ENCODE measurements around the gene PLA2G2A. TPM values are rescaled to one million over a fixed set of nuclear protein-coding genes. Genes with fewer than 3 reads are reported as not detected.
"Not testable (repeated sequence)": the region's sequence is repeated elsewhere in the genome, so short reads cannot be mapped to it uniquely, and the experiment has no call there.

The PLA2G2A gene
- total RNA-seq, 1 donor from 2014 or later: not detected

DNA sequence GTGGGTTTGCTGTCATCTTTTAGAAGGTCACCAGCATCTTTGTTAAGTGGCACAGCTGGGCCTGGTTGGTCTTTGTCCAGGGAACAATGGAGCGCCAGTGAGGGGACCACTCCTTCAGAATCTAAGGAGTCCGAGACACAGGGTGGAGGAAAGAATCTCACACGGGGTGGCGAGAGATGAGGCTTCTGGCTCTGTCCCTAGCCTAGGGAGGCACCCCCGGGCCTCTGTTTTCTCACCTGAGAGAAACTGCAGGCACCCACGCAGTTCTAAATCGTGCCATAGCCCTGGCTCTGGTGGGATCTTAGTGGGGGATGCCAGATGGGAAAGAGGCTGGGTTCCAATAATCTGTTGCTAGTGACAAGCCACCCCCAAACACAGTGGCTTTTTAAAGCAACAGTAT, 45.1 kb downstream of the PLA2G2A start:
- FAIRE-seq: no peak
- TF ChIP-seq, protein P1, sequence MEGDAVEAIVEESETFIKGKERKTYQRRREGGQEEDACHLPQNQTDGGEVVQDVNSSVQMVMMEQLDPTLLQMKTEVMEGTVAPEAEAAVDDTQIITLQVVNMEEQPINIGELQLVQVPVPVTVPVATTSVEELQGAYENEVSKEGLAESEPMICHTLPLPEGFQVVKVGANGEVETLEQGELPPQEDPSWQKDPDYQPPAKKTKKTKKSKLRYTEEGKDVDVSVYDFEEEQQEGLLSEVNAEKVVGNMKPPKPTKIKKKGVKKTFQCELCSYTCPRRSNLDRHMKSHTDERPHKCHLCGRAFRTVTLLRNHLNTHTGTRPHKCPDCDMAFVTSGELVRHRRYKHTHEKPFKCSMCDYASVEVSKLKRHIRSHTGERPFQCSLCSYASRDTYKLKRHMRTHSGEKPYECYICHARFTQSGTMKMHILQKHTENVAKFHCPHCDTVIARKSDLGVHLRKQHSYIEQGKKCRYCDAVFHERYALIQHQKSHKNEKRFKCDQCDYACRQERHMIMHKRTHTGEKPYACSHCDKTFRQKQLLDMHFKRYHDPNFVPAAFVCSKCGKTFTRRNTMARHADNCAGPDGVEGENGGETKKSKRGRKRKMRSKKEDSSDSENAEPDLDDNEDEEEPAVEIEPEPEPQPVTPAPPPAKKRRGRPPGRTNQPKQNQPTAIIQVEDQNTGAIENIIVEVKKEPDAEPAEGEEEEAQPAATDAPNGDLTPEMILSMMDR (IDR thresholded peaks at IDR 0.05; ENCODE audit: insufficient read depth, low read length, severe bottlenecking): no peak
- no peaks in the 10 kb centered on the region for H3K27me3 ChIP-seq (ENCODE audit: control insufficient read depth, insufficient read depth, low read length)
- H3K36me3 ChIP-seq (ENCODE audit: control insufficient read depth, insufficient read depth, low read length): no peaks in the 10 kb centered on the region
- no peak overlapping the region for H3K4me3 ChIP-seq (ENCODE audit: low read depth, low read length)
- DNase-seq (ENCODE audit: low read depth): no peak

DNA sequence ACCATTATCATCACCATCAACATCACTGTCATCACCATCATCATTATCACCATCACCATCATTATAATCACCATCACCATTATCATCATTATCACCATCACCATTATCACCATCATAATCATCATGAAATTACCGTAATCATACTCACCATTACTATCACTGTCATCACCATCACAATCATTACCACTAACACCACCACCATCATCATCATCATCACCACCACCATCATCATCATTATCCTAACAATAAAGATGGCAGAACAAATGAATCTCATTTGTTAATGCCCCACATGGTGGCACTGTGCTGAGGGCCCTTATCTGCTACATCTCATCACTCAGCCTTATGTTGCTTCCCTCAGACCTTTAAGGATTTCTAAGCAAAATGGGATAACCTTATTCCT, 46.6 kb downstream of the PLA2G2A start:
- Histone ChIP-seq H3K36me3 (ENCODE audit: control insufficient read depth, insufficient read depth, low read length) (no peaks in the 10 kb centered on the region), H3K27me3 (ENCODE audit: control insufficient read depth, insufficient read depth, low read length) (no peaks in the 10 kb centered on the region), H3K4me3 (ENCODE audit: low read depth, low read length) (no peak overlapping the region)
- no peak for DNase-seq (ENCODE audit: low read depth)
- FAIRE-seq: no peak
- TF ChIP-seq, protein P1 (IDR thresholded peaks at IDR 0.05; ENCODE audit: insufficient read depth, low read length, severe bottlenecking): no peak

DNA sequence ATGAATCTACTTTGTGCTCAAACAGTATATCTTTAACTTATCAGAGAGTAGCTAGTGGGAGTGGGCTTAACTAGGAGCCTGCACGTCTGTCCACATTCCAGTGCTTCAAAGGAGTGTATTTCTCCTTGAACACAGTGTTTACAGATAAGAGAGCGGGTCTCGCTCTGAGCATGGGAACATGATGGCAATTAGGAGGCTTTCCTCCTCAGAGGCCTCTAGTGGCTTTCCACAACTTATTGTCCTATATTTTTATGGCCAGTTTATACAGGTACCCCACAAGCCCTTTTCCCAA, 52.3 kb downstream of the PLA2G2A start:
- not testable (repeated sequence) for H3K4me3 ChIP-seq (ENCODE audit: low read depth, low read length); FAIRE-seq; H3K27me3 ChIP-seq (ENCODE audit: control insufficient read depth, insufficient read depth, low read length); DNase-seq (ENCODE audit: low read depth); H3K36me3 ChIP-seq (ENCODE audit: control insufficient read depth, insufficient read depth, low read length)

DNA sequence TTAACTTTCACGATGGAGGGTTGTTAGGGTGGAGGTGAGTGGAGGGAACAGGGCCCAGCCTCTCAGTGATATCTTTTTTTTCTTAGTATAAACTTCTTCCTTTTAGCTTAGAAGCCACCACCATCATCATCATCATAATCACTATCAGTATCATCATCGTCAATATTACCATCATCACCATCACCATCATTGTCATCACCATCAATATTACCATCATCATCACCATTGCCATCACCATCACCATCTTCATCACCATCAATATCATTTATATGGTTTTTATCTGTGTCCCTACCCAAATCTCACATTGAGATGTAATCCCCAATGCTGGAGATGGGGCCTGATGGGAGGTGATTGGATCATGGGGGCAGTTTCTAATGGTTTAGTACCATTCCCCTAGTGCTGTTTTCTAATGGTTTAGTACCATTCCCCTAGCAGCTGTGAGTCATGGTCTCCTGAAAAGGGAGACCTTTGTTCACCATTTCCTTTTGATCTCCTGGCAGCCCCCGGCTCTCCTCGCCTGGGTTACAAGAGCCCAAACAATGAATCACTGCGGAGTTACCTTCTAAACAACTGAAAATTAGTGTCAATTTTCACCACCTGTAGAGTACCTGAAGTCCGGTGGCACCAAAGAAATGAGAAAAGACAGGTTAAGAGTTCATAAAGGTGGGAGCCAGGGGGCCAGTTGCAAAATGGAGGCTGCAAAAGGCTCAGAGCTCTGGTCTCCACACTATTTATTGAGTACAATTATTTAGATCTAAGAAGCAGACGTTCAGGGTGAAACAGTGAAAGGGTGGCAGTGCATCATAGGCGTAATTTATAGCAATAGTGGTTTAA, 52.9 kb downstream of the PLA2G2A start:
- no peaks in the 10 kb centered on the region for H3K36me3 ChIP-seq (ENCODE audit: control insufficient read depth, insufficient read depth, low read length)
- TF ChIP-seq, protein P1 (IDR thresholded peaks at IDR 0.05; ENCODE audit: insufficient read depth, low read length, severe bottlenecking): no peak
- DNase-seq (ENCODE audit: low read depth) (peak; percentile 88), FAIRE-seq (no peak)
- no peak overlapping the region for H3K4me3 ChIP-seq (ENCODE audit: low read depth, low read length)
- H3K27me3 ChIP-seq (ENCODE audit: control insufficient read depth, insufficient read depth, low read length): peaks cover 2% of the 10 kb centered on the region

Other genes starting within 250 kb of the PLA2G2A start
- gene TMCO4, start 179.7 kb downstream of the PLA2G2A start, total RNA-seq: 2.6 and 5.9 TPM in 2 replicates
- not detected in 2 replicates for gene RNF186, start 164.3 kb downstream of the PLA2G2A start, total RNA-seq
- gene OTUD3, start 97.2 kb downstream of the PLA2G2A start, total RNA-seq: 7.1 and 9.2 TPM in 2 replicates
- gene PLA2G2E, start 56.0 kb downstream of the PLA2G2A start, total RNA-seq: not detected in 2 replicates
- not detected in 2 replicates for gene PLA2G5, start 90.6 kb upstream of the PLA2G2A start, total RNA-seq
- gene PLA2G2D, start 139.9 kb upstream of the PLA2G2A start, total RNA-seq: not detected in 2 replicates
- not detected in 2 replicates for gene PLA2G2F, start 159.7 kb upstream of the PLA2G2A start, total RNA-seq
- under 0.01 and 0.13 TPM in 2 replicates for gene UBXN10, start 206.5 kb upstream of the PLA2G2A start, total RNA-seq
- not detected in 2 replicates for gene PLA2G2C, start 206.9 kb upstream of the PLA2G2A start, total RNA-seq

All from bronchial epithelial cell (primary cell).